ENCODE results near the gene CYB5R4.

CYB5R4 gene, protein sequence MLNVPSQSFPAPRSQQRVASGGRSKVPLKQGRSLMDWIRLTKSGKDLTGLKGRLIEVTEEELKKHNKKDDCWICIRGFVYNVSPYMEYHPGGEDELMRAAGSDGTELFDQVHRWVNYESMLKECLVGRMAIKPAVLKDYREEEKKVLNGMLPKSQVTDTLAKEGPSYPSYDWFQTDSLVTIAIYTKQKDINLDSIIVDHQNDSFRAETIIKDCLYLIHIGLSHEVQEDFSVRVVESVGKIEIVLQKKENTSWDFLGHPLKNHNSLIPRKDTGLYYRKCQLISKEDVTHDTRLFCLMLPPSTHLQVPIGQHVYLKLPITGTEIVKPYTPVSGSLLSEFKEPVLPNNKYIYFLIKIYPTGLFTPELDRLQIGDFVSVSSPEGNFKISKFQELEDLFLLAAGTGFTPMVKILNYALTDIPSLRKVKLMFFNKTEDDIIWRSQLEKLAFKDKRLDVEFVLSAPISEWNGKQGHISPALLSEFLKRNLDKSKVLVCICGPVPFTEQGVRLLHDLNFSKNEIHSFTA

DNA sequence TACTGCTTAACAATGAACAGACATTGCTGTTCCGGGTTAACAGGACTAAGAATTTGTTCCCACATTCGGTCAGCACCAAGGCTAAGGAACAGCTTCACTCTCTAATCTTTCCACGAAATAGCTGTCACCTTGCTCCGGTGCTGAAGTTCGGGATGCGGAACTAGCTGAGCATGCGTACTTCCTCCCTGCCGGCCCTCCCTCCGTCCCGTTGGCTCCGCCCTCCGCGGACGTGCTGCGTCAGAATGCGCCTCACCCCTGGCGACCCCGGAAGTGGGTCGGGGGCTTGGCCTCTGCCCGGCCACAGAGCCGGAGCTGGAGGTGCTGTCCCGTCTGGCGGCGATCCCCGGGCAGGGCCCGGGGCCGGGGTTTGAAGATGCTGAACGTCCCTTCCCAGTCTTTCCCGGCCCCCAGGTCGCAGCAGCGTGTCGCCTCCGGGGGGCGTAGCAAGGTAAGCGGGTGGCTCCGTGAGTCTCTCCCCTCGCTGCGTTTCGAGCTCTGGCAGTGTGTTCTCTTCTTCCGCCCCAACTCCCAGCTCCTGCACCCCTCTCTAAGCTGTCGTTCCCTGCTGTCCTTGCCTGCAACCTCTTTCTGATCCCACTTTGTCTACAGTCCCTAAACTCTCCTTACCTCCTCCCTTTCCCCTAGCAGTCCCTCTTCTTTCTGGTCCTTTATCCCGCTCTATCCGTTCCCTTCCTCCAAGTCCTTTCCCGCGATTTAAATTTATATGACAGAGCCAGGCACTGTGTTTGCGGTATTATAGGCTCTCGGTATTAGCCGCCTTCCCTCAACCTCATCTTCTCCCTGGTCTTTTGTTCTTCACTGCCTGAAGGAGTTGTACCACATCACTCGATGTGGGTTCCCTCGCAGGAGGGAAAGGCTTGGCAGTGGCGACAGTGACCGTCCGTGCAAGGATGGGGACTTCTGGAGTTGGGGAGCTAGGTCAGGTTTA lies at the start of gene CYB5R4:
Gene CYB5R4 (plus strand): TSS at position 280 of the 949 bp plus-strand sequence. CDS start 94 bp downstream, at position 374.
- peak; percentile 87 for DNase-seq (ENCODE audit: low read depth)

DNA sequence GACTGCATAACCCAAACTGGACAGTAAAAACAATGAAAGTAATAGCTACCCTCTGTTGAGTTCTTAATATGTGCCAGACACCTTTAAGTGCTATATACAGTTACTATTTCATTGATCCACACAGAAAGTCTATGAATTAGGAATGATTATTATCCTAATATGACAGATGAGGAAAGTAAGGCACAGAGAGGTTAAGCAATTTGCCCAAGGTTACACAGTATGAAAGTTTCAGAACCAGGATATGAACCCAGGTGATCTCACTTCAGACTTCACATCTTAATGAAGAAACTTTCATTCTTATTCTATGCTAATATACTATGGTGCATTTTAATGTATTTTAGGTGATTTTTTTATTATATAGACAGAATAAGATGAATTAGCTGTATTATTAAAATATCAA lies 46.9 kb upstream of the CYB5R4 start:
- no peak for DNase-seq (ENCODE audit: low read depth)

DNA sequence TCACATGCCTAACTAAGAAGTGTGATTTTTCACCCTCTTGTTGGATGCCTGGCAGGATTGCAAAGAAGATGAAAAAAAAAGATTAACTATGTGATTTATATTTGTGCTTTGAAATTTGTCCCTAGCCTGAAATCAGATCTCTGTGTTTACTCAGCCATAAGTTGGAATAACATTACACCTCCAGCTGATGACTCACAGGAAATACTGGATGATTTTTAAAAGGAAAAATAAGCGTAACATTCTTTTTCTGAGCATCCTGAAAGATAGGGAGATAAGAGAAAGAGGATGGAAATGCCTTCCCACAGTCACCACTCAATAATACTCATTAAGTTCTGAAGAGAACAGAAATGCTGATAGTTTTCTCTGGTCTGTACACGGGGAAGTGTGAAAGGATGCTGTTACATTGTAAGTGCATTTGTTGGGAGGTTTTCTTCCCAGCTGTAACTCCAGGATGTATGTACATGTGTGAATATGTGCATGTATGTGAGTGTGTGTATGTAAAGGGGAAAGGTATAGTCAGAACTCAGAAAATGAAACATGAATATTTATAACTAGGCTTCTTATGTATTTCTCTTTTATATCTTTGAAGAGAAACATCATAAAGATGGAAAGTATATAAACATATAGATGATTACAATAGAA lies 43.7 kb upstream of the CYB5R4 start:
- DNase-seq (ENCODE audit: low read depth) = no peak

DNA sequence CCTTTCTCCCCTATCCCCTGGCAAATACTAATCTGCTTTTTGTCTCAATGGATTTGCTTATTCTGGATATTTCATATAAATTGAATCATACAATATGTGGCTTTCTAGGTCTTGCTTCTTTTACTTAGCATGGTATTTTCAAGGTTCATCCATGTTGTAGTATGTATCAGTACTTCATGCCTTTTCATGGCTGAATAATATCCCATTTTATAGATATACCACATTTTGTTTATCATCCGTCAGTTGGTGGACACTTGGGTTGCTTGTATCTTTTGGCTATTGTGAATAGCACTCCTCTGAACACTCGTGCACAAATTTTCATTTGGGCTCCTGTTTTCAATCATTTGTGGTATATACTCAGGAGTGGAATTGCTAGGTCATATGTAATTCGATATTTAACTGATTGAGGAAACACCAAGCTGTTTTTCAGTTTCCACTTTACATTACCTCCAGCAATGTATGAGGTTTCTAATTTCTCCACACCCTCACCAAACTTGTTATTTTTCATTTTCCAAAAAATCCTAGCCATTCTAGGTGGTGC lies 36.8 kb upstream of the CYB5R4 start:
- no peak for DNase-seq (ENCODE audit: low read depth)

DNA sequence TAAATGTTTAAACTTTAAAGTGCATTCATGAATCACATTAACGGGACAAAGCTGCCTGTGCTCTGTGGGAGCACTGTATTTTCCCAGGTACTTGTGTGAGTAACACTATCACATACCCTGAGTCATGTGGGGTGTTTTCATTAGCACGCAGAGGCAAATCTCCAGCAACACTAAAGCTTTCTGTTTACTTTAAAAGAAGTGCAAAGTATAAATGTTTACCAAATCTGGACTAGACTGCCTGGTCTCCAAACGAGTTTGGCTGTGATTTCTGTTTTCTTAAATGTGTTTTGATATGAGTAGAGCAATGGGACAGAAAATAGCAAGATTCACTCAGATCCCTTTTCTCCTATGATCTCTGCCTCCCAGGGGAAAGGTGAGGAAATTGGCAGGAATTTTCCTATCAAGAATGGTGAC lies 35.1 kb upstream of the CYB5R4 start:
- no peak for DNase-seq (ENCODE audit: low read depth)

DNA sequence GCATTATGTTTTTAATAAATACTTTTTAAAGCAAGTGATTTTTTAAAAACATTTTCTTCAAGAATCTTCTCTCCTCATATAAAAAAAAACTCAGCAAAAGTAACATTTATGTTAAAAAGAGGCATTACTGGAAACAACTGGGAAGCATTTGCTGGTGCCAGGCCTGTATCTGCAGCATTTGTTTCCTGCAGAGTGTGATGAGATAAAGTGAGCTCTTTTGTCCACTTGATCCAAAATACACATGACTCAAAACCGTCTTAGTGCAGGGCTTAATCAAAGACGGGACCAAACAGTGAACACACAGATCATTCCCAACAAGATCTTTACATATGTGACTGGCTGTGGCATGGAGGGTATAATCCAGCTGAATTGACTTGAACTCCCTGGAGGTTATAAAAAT lies 34.7 kb upstream of the CYB5R4 start:
- no peak for DNase-seq (ENCODE audit: low read depth)

DNA sequence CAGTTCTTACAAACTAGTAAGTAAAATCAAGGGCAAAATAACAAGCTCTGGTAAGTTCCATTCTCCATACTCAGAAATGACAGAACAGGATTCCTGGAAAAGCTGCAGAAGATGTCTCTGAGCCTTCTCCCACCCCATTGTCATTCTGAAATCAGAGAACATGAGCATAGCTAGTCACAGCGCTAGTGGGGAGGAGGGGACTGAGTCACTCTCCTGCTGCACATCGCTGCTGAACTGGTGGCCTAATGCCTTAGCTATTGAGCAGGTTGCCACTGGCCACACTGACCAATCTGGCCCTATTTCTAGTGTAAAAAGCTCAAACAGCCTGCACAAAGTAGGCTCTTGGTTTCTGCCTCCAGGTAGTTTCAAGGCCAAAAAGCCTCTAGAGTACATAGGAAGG lies 32.4 kb upstream of the CYB5R4 start:
- DNase-seq (ENCODE audit: low read depth) = no peak

DNA sequence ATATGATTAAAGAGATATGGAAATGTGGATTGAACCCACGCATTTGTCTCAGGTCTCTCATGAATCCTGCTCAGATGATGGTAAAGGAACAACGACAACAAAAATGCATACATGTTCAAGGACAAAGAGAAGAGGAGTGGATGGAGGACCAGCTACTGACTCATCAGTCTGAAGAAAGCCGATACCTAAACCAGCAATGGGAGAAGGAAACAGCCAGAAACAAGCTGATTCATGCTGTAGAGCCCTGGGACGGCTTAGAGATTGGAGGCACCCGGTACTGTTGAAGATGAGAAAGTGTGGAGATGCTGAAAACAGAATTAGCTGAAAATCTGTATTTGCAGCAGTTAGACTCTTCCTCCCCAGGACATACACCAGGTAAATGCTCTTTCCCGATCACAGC lies 20.8 kb upstream of the CYB5R4 start:
- no peak for DNase-seq (ENCODE audit: low read depth)

DNA sequence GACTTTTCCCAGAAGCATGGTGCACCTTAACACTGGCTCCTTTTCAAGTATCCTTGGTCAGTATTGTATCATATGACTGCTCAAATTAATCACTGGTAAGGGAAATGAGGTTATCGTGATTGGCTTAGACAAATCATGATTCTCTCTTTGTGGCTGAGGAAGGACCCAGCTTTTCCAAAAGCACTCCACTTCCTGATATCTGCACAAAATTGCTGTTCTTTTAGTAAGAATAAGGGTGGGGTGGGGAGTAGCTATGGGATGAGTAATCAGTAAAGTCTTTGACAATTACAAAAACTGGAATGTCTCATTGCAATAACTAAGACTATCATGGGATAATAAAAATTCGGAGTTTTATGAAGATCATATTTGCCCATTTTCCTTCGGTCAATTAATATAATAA lies 15.3 kb upstream of the CYB5R4 start:
- no peak for DNase-seq (ENCODE audit: low read depth)

DNA sequence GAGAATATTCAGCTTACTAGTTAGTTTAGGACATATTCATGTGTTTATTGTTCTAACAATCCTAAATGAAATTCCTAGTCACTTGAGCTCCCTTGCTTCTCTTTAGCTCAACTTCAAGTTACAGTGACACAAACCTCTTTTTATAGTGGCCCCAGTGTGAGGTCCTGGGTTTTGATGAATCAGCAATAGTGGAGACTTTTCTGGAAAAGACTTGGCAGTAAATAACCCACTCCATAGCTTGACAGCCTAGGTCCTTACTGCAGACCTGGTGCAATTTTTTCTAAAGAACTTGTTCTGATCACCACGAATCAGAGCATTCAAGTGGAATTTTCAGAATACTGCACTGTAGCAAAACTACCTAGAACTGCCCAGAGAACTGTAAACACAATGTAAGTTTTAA lies 13.2 kb upstream of the CYB5R4 start:
- DNase-seq (ENCODE audit: low read depth) = no peak

DNA sequence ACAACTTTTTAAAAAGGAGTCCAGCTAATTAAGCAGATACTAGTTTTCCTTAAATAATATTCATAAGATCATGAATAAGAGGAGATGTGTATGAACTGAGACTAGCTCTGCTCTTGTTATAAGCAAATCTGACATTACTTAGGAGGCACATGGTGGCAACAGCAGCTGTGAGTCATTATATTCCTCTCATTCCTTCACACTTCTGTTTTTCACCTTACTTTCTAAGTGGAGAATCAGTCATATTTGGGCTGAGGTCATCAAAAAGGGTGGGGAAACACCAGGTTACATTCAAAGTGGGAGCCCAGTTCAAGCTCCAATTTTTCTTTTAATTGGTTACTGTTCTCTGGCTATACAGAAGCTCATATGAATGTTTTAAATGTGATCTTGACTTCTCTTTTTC lies 12.3 kb upstream of the CYB5R4 start:
- DNase-seq (ENCODE audit: low read depth) = no peak

DNA sequence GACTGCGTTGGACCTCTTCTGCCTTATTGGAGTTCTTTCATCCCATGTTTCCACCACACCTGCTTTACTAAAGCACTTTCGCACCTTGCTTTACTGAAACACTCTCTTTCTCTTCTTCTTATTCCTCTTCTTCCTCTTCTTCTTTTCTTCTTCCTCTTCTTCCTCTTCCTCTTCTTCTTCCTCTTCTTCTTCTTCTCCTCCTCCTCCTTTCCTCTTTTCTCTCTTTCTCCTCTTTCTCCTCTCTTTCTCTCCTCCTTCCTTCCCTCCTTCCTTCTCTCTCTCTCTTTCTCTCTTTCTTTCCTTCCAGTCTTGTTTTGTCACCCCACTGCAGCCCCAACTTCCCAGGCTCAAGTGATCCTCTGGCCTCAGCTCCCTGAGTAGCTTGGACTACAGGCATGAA lies 10.4 kb upstream of the CYB5R4 start:
- no peak for DNase-seq (ENCODE audit: low read depth)

DNA sequence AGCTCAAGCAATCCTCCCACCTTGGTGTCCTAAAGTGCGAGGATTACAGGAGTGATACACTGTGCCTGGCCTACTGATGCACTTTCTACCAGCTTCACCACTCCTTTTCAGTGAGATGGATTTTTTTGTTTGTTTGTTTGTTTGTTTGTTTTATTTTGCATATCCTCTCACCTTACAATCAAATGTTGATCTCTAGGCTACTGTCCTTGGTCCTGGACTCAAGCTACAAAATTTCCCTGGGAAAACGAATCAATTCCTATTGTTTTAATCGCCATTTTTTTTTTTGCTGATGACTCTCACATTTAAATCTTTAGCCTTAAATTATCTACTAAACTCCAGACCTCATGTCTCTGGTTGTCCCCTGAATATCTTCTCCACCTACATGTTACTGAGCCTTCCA lies 9.9 kb upstream of the CYB5R4 start:
- DNase-seq (ENCODE audit: low read depth) = no peak

DNA sequence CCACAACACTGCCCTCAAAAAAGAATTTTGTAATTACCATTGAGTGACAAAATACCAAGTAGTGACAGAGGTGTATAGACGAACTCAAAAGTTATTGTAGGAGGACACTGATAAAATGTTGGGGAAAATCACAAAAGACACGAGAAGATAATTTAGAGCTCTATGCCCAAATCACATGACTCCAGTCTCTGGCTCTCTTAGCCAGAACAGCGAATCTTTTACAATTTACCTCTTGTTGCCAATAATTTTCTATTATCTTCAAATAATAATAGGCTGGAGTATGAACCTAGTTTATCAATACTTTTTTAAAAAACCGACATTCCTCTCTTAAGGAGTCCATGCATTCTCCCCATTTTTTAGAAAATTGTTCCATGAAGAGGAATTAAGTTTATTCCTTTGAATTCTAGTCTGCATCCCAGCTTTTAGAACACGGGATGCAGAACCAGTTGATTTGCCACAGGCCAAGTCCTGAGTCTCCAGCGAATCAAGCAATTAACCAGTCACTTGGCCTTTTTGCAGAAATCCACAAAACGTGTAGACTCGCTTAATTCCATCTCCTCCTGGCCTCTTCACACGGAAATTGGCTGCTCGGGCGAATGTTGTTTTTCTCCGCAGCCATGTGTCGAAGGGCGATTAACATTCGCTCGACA lies 6.8 kb upstream of the CYB5R4 start:
- no peak for DNase-seq (ENCODE audit: low read depth)

DNA sequence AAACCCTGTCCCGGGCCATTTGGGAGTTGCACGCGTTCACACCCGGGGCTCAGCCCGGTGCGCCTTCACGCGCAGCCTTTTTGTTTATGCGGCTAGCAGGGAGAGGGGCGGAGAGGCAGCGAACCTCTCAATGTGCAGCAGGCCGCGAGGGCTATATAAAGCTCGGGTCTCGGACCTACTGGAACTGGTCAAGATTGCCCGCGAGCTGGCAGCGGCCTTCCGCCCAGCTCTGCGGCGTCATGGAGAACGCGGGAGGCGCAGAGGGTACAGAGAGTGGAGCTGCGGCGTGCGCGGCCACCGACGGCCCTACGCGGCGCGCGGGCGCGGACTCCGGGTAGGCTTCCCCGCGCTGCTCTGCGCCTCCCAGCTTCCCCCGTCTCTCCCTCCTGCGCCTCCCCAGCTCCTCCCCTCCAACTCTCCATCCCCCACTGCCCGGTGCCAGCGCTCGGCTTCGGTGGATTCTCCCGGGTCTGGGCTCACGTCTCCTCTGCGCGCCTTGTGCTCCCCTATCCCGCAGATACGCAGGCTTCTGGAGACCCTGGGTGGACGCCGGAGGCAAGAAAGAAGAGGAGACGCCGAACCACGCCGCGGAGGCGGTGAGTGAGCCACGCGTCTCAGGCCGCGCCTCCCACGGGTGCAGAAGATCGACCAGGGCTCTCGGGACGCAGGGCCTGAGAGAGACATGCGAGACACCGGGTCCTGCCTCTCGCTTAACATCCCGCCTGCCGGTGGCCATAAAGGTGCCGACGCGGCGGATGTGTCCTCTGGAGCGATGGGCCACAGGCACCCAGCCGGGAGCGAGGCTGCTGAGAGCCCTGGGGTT lies 6.1 kb upstream of the CYB5R4 start, which contains the start of gene RIPPLY2:
Gene RIPPLY2 (plus strand): TSS at position 183 of the 823 bp plus-strand sequence. CDS start 57 bp downstream, at position 240.
- no peak for DNase-seq (ENCODE audit: low read depth)

DNA sequence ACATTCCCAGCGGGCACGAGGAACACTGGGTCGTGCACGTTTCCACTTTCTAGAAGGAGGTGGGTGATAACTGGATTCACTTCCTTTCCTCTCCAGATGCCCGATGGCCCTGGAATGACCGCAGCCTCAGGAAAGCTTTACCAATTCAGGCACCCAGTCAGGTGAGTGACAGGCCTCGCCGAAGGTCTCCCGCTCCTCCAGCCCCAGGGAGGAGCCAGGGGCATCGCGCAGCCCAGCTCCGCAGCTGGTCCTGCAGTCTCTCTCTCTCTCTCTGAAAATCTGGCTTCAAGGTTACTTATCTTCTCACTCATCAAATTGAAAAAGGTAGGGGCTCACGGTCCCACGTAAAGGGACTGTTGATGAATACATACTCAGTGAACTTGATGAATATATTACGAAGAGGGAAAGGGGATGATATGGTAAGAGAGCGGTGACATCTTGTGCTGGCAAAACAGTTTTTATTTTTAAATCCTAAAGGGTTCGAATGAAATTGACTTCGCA lies 5.4 kb upstream of the CYB5R4 start:
- no peak for DNase-seq (ENCODE audit: low read depth)

DNA sequence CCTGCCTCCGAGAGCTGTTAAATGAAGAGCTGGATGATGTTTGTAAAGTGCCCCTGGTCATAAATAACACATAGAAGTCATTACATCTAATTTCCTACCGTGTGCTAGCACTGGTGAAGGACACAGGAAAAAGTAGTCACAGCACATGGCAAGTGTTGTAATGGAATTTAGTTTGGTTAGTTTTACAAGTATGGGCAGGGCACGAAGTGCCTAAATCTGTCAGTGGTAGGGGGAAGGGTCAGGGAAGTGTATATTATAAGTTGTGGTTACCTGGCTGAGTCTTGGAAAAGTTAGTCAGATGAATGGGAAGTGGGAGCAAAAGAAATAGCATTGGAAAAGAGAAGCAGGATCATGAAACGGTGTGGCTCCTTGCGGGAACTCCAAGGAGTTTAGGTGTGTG lies 4.7 kb upstream of the CYB5R4 start:
- no peak for DNase-seq (ENCODE audit: low read depth)

DNA sequence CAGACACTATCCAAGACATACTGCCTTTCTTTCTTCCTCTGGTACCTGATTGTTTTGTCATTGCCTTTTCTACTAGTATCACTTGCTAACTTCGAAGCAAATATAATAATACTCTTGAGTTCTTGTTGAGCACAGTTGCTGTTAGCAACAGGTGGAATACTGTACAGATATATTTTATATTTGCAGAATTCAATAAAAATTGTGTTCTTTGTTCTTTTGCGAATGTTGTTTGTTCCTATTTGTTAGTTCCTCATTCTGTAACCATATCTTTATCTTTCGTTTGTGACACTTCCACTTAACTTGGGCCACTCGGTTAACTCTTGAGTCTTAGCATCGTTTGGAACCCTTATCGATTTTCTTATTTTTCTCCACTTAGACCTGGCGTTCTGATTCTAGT lies 868 bp downstream of the CYB5R4 start:
- DNase-seq (ENCODE audit: low read depth) = no peak

DNA sequence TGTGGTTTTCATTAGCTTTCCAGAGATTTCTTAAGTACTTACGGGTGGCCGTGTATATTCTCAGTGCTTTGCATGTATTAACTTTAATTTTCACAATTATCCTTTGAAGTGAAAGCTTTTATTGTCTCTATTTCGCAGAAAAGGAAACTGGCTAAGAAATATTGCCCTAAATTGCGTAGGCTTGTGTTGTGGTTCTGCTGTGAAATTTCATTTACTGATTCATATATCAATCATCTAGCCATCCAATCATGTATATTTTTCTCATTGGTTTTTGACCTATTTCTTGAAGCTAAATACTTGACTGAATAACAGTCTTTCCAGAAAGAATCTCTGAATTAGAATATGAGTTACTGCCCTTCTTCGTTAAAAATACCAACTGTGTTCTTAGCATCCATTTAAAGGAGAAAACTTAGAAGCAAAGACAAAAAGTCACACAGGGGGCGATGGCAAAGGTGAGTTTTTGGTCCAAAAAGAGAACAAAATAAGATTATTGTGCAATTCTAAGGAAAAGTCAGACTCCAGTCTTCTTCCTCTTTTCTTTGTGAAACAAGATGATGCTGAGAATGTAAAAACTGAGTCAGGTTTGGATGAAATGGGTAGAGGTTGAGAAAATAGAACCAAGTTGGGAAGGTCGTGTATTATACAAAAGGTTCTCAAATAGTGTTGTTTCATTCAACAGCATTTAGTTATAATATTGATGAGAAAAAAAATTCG lies 1.4 kb downstream of the CYB5R4 start:
- no peak for DNase-seq (ENCODE audit: low read depth)
